SJSA1 (cell line): ENCODE measurements around the gene CEP83. TPM values are rescaled to one million over a fixed set of nuclear protein-coding genes. Genes with fewer than 3 reads are reported as not detected.
"Not testable (repeated sequence)": the region's sequence is repeated elsewhere in the genome, so short reads cannot be mapped to it uniquely, and the experiment has no call there.

ENCODE experiments used
- DNase-seq, 2 experiments: peaks; one replicate each; pipeline ENCODE4 v3.0.0-alpha.2; 2015 to 2020; ENCODE audit warnings: low spot score in 2 of 2, low read depth in 1 of 2
- H3K27ac ChIP-seq: fragments of 250-450 bp; sonication (Bioruptor Pico); 2 replicates; pipeline ENCODE4 v1.5.1; 2020; ENCODE audit warnings: mild to moderate bottlenecking, moderate library complexity
- H3K27me3 ChIP-seq: fragments of 250-450 bp; sonication (Bioruptor Pico); replicated peaks from 2 replicates; pipeline ENCODE4 v1.5.1; 2020; ENCODE audit warnings: mild to moderate bottlenecking, moderate library complexity
- H3K36me3 ChIP-seq: fragments of 250-450 bp; sonication (Bioruptor Pico); 2 replicates; pipeline ENCODE4 v1.5.1; 2020; ENCODE audit warnings: mild to moderate bottlenecking
- H3K4me1 ChIP-seq: fragments of 250-450 bp; sonication (Bioruptor Pico); replicated peaks from 2 replicates; pipeline ENCODE4 v1.6.1; 2021; ENCODE audit warnings: mild to moderate bottlenecking
- H3K4me3 ChIP-seq: fragments of 250-450 bp; sonication (Bioruptor Pico); 2 replicates; pipeline ENCODE4 v1.5.1; 2020; ENCODE audit warnings: mild to moderate bottlenecking
- H3K9me3 ChIP-seq: fragments of 250-450 bp; sonication (Bioruptor Pico); replicated peaks from 2 replicates; pipeline ENCODE4 v1.5.1; 2020; ENCODE audit warnings: mild to moderate bottlenecking
- total RNA-seq: library from RNA; depleted of rRNA; stranded (reverse); fragments of >200 nt; shearing (Covaris generic); gene quantifications from 2 replicates; pipeline ENCODE4 v1.2.3, GENCODE V29; 2014

Gene CEP83
- total RNA-seq, 1 experiment from 2014 or later: 15.7 TPM

GRCh38 chr12:94327809-94328208 is 131.9 kb downstream of the CEP83 start:
- no peaks in the 10 kb centered on the region for H3K9me3 ChIP-seq
- no peaks in the 10 kb centered on the region; the same call in 1 of the 2 replicates for H3K4me1 ChIP-seq
- no peak for DNase-seq
- peaks cover 5% of the 10 kb centered on the region; the same call in 1 of the 2 replicates for H3K36me3 ChIP-seq
- H3K27me3 ChIP-seq: no peaks in the 10 kb centered on the region
- H3K4me3 ChIP-seq: no peak overlapping the region
- no peak overlapping the region for H3K27ac ChIP-seq

GRCh38 chr12:94326727-94327126 is 132.9 kb downstream of the CEP83 start:
- Histone ChIP-seq H3K27me3 (no peaks in the 10 kb centered on the region), H3K36me3 (peaks cover 5% of the 10 kb centered on the region; the same call in 1 of the 2 replicates), H3K9me3 (no peaks in the 10 kb centered on the region), H3K4me1 (no peaks in the 10 kb centered on the region; the same call in 1 of the 2 replicates), H3K27ac (no peak overlapping the region), H3K4me3 (no peak overlapping the region)
- DNase-seq: peak in 1 of 2 experiments; percentile 8

GRCh38 chr12:94326234-94326633 is 133.4 kb downstream of the CEP83 start:
- Histone ChIP-seq H3K27me3 (no peaks in the 10 kb centered on the region), H3K27ac (no peak overlapping the region), H3K4me1 (no peaks in the 10 kb centered on the region; the same call in 1 of the 2 replicates), H3K9me3 (peaks cover under 1% of the 10 kb centered on the region; the same call in 1 of the 2 replicates), H3K4me3 (no peak overlapping the region), H3K36me3 (peaks cover 9% of the 10 kb centered on the region)
- no peak for DNase-seq

DNA sequence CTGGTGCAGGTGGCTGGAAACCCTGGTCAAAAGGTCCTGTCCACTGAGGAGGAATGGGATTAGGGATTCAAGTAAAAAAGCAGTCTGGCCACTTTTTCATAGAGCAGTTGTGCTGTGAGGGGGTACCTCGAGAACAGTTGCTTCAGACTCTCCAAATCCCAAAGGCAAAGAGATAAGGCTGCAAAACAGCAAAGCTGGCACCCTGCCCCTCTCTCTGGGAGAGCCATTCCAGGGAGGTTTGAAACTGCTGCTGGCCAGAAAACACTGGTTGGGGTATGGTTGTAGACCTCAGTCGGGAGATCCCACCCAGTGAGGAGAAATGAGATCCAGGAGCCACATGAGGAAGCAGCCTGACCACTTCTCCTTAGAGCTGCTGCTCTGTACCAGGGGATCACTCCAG is 137.3 kb downstream of the CEP83 start:
- Histone ChIP-seq H3K36me3 (peaks cover 13% of the 10 kb centered on the region), H3K4me3 (no peak overlapping the region), H3K27ac (no peak overlapping the region), H3K9me3 (peaks cover 13% of the 10 kb centered on the region; the same call in 1 of the 2 replicates), H3K4me1 (no peaks in the 10 kb centered on the region; the same call in 1 of the 2 replicates), H3K27me3 (no peaks in the 10 kb centered on the region)
- DNase-seq: no peak

DNA sequence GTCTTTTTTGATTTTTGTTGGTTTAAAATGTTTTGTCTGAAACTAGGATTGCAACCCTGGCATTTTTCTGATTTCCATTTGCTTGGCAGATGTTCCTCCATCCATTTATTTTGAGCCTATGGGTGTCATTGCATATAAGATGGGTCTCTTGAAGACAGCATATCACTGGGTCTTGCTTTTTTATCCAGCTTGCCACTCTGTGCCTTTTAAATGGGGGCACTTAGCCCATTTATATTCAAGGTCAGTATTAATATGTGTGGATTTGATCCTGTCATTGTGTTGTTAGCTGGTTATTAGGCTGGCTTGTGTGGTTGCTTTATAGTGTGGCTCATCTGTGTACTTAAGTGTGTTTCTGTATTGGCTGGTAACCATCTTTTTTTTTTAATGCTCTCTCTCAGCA is 139.6 kb downstream of the CEP83 start:
- DNase-seq: no peak
- H3K27me3 ChIP-seq: no peaks in the 10 kb centered on the region
- H3K27ac ChIP-seq: no peak overlapping the region
- H3K4me3 ChIP-seq: no peak overlapping the region
- H3K4me1 ChIP-seq: no peaks in the 10 kb centered on the region
- H3K9me3 ChIP-seq: peaks cover 13% of the 10 kb centered on the region; the same call in 1 of the 2 replicates
- peaks cover 13% of the 10 kb centered on the region for H3K36me3 ChIP-seq

DNA sequence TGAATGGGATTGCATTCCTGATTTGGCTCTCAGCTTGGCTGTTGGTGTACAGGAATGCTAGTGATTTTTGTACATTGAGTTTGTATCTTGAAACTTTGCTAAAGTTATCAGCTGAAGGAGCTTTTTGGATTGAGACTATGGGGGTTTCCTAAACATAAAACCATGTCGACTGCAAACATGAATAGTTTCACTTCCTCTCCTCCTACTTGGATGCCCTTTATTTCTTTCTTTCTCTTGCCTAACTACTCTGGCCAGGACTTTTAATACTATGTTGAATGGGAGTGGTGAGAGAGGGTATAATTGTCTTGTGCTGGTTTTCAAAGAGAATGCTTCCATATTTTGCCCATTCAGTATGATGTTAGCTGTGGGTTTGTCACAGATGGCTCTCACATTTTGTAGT is 141.5 kb downstream of the CEP83 start:
- Histone ChIP-seq H3K9me3 (peaks cover 13% of the 10 kb centered on the region; the same call in 1 of the 2 replicates), H3K36me3 (peaks cover 10% of the 10 kb centered on the region), H3K27ac (no peak overlapping the region), H3K27me3 (no peaks in the 10 kb centered on the region), H3K4me1 (no peaks in the 10 kb centered on the region), H3K4me3 (no peak overlapping the region)
- DNase-seq: no peak

DNA sequence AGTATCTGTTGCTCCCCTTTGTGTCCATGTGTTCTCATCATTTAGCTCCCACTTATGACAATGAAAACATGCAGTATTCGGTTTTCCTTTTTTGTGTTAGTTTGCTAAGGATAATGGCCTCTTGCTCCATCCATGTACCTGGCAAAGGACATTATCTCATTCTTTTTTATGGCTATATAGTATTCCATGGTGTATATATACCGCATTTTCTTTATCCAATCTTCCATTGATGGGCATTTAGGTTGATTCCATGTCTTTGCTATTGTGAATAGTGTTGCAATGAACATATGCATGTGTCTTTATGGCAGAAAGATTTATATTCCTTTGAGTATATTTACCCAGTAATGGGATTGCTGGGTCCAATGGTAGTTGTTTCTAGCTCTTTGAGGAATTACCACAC is 143.1 kb downstream of the CEP83 start:
- not testable (repeated sequence) for H3K4me1 ChIP-seq, H3K27me3 ChIP-seq, H3K4me3 ChIP-seq, H3K27ac ChIP-seq, DNase-seq
- H3K9me3 ChIP-seq: peaks cover 13% of the 10 kb centered on the region; the same call in 1 of the 2 replicates
- H3K36me3 ChIP-seq: peaks cover 11% of the 10 kb centered on the region

DNA sequence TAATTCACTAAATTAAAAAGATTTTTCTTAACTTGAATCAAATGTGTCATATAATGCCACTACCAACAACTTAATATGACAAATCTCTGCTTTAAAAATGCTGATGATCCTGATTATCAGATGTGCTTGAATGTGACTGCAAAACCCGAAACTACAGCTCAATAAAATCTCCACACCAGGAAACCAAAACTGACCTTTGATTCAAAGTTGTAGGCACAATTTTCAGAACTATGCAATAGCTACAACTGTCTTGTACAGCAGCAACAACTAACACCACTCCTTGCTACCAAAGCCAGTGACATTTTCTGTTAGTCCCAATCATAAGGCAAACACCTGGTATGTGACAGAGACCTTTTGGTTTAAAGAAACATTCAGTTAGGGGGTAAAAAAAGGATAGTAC is 147.3 kb downstream of the CEP83 start:
- Histone ChIP-seq H3K36me3 (0 out of 2 replicates have a peak, but pooled peaks cover 4% of the 10 kb centered on the region), H3K4me1 (no peaks in the 10 kb centered on the region), H3K9me3 (no peaks in the 10 kb centered on the region), H3K27me3 (no peaks in the 10 kb centered on the region), H3K27ac (no peak overlapping the region), H3K4me3 (no peak overlapping the region)
- no peak for DNase-seq

DNA sequence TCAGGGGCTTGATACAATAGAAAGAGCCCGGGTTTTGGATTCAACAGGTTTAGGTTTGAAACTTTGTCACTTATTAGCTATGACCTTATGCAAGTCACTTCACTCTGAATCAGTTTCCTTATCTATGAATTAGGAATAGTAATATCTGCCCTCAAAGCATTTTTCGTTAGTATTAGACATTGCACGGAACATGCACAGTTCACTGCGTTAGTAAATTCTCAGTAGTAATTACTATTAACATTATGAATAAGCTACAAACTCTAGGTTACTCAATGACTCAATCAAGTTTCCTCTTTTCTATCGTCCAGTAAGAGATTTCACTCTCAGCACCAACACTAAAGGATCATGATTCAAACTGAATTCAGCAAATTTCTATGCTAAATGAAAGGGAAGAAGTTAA is 150.3 kb downstream of the CEP83 start:
- no peak for DNase-seq
- Histone ChIP-seq H3K4me1 (peaks cover 16% of the 10 kb centered on the region), H3K27ac (no peak overlapping the region), H3K36me3 (0 out of 2 replicates have a peak, but pooled peaks cover 6% of the 10 kb centered on the region), H3K27me3 (no peaks in the 10 kb centered on the region), H3K9me3 (no peaks in the 10 kb centered on the region), H3K4me3 (no peak overlapping the region)

DNA sequence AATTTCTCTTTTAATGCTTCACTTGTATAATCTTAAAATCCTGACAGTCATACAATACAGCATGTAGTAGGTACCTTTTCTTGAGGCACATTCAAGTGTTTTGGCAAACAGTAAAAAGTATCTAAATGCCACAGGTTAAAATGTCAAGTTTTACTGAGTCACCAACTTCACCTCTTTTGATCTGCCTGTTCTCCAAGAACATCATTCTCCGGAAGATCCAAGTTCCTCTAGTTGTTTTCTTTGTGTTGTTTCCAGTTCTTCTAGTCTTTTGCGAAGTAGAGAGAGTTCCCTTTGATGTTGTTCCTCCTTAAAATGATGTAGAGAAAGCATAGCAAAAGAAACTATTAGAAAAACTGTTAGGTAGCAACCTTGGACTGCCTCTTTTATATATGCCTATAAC is 151.1 kb downstream of the CEP83 start:
- Histone ChIP-seq H3K27me3 (no peaks in the 10 kb centered on the region), H3K9me3 (no peaks in the 10 kb centered on the region), H3K36me3 (0 out of 2 replicates have a peak, but pooled peaks cover 6% of the 10 kb centered on the region), H3K4me1 (peaks cover 21% of the 10 kb centered on the region), H3K27ac (no peak overlapping the region), H3K4me3 (no peak overlapping the region)
- DNase-seq: no peak

DNA sequence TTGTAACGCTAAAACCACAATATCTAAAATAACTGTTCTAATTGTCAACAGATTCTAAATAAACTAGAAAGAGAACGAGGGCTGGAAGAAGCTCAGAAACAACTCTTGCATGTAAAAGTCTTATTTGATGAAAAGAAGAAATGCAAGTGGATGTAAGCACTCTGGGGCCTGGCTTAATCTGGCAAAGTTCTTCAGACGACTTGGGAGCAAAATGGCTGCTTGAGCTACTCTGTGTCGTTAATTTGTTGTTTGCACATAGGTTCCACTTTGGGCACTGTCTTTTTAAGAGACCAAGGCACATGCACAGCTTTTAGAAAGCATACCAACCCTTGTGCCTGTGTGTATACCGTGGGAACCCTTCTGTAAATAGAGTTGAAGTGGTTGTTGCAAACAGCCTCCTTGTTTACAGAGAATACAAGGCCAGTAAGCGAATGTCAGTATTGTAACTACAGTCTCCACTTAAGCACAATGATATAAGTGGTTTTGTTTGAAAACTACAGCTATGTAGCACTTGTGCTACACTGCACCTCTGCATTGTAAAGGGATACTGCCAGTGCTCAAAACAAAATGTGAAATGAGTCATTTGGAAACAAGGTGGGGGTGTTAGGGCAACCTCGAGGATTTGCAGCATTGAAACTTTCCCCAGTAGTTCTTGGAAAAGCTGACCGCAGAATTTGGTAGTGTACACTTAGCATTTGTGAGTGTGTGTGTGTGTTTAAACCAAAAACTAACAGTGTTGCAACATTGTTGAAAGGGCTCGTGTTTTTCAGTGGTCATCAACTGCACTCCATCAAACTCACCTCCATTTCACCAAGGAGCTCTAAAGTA is 154.3 kb downstream of the CEP83 start:
- no peak overlapping the region for H3K4me3 ChIP-seq
- H3K27ac ChIP-seq: peak overlapping the region; percentile 56
- H3K36me3 ChIP-seq: 0 out of 2 replicates have a peak, but pooled peaks cover 2% of the 10 kb centered on the region
- peak; percentile 52 to 64 for DNase-seq
- no peaks in the 10 kb centered on the region for H3K9me3 ChIP-seq
- H3K4me1 ChIP-seq: peaks cover 21% of the 10 kb centered on the region
- no peaks in the 10 kb centered on the region for H3K27me3 ChIP-seq

- DNase-seq: peak; percentile 51 to 53
- H3K27ac ChIP-seq: peak overlapping the region; percentile 56
Measured at GRCh38 chr12:94304566-94305061, 155.1 kb downstream of the CEP83 start.

DNA sequence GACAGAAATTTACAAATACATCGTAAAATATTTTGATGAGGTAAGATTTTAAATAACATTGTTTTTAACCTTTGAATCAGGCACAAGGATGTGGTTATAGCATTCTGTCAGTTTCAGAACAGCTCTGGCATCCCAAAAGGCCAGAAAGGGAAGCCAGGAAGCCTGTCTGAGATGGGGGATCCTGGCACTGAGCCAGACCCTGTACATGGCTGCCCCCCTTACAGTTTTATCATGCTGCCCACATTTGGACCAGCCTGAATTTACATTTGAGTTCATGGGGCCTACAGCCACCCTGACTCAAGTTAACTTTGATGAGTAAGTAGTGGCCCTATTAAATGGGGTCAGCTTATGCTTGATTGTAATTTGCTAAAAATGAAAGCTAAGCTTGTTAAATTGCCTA is 155.7 kb downstream of the CEP83 start:
- no peak overlapping the region for H3K27ac ChIP-seq
- DNase-seq: no peak
- H3K9me3 ChIP-seq: no peaks in the 10 kb centered on the region
- 0 out of 2 replicates have a peak, but pooled peaks cover 2% of the 10 kb centered on the region for H3K36me3 ChIP-seq
- peaks cover 21% of the 10 kb centered on the region for H3K4me1 ChIP-seq
- no peaks in the 10 kb centered on the region for H3K27me3 ChIP-seq
- H3K4me3 ChIP-seq: no peak overlapping the region

More at GRCh38 chr12:94304566-94305061, 155.1 kb downstream of the CEP83 start:
- Histone ChIP-seq H3K36me3 (0 out of 2 replicates have a peak, but pooled peaks cover 2% of the 10 kb centered on the region), H3K4me3 (no peak overlapping the region), H3K4me1 (peaks cover 21% of the 10 kb centered on the region), H3K9me3 (no peaks in the 10 kb centered on the region), H3K27me3 (no peaks in the 10 kb centered on the region)

- H3K27me3 ChIP-seq: no peaks in the 10 kb centered on the region
- peaks cover 10% of the 10 kb centered on the region for H3K4me1 ChIP-seq
- no peaks in the 10 kb centered on the region for H3K9me3 ChIP-seq
- no peaks in the 10 kb centered on the region for H3K36me3 ChIP-seq
- no peak overlapping the region for H3K27ac ChIP-seq
- no peak for DNase-seq
- H3K4me3 ChIP-seq: no peak overlapping the region
Measured at GRCh38 chr12:94299846-94300245, 159.8 kb downstream of the CEP83 start.
